Measurements from ENCODE around the gene TMEM80. TPM values are rescaled to one million over a fixed set of nuclear protein-coding genes. Genes with fewer than 3 reads are reported as not detected.

TMEM80 gene
- total RNA-seq, 1 experiment from 2014 or later, result 45.2 TPM

DNA sequence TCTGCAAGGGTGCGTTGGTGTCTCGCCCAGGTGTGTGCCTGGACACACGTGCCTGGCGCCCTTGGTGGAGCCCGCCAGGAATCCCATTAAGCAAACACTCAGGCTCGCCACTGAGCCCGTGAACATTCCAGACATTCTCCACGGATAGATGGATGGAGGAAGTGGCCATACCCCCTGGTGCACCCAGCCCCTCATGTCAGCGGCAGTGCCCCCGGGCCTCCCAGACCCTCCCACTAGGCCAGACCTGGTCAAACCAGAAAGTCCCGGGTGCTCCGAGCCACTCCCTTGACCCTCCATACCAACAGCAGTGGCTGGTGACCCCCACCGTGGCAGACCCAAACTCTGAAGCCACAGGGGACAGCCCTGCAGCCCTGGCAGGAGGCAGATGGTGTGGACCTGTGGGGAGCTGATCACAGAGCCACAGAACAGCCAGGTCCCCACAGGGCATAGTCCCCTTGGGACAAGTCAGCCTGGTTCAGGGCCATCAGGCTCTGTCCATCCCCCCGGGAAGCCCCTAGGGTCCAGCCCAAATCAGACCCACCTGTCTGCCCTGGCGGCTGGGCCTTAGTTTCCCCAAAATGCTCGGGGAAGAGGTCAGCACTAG is 12.3 kb downstream of the TMEM80 start:
- intact Hi-C loops (cut with micrococcal nuclease; ENCODE audit: unreplicated experiment) (no loop called here), in situ Hi-C loops (cut with HindIII; ENCODE audit: low pct_unique_long_range_greater_than_20kb, low sequenced_read_pairs) (no loop called here)
- CTCF ChIA-PET, result no interaction called here
- Histone ChIP-seq H3K9me3 (ENCODE audit: control insufficient read depth, insufficient read depth, low read depth, low read length) (no peaks in the 10 kb centered on the region), H3K4me1 (ENCODE audit: control insufficient read depth, insufficient read depth, low read length) (peaks cover 70% of the 10 kb centered on the region), H3K27ac (ENCODE audit: low read length) (peak overlapping the region; percentile 93), H3K36me3 (ENCODE audit: control insufficient read depth, insufficient read depth, low read length) (no peaks in the 10 kb centered on the region; the same call in 1 of the 2 replicates), H3K27me3 (ENCODE audit: control insufficient read depth, insufficient read depth, low read length) (no peaks in the 10 kb centered on the region), H3K4me3 (ENCODE audit: low read depth in 2 of 2, low read length in 2 of 2) (peak overlapping the region; percentile 58 to 91)
- no TSS peak for BruUV-seq (replicated peaks)
- no peak for TF ChIP-seq TCF7L2 (IDR thresholded peaks at IDR 0.05; ENCODE audit: low read depth, low read length)
- TF ChIP-seq, protein P1, sequence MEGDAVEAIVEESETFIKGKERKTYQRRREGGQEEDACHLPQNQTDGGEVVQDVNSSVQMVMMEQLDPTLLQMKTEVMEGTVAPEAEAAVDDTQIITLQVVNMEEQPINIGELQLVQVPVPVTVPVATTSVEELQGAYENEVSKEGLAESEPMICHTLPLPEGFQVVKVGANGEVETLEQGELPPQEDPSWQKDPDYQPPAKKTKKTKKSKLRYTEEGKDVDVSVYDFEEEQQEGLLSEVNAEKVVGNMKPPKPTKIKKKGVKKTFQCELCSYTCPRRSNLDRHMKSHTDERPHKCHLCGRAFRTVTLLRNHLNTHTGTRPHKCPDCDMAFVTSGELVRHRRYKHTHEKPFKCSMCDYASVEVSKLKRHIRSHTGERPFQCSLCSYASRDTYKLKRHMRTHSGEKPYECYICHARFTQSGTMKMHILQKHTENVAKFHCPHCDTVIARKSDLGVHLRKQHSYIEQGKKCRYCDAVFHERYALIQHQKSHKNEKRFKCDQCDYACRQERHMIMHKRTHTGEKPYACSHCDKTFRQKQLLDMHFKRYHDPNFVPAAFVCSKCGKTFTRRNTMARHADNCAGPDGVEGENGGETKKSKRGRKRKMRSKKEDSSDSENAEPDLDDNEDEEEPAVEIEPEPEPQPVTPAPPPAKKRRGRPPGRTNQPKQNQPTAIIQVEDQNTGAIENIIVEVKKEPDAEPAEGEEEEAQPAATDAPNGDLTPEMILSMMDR (IDR thresholded peaks at IDR 0.05), result no peak
- no peak for TF ChIP-seq POLR2AphosphoS5 (IDR thresholded peaks at IDR 0.05; ENCODE audit: low read depth, low read length)
- TF ChIP-seq, protein P2, sequence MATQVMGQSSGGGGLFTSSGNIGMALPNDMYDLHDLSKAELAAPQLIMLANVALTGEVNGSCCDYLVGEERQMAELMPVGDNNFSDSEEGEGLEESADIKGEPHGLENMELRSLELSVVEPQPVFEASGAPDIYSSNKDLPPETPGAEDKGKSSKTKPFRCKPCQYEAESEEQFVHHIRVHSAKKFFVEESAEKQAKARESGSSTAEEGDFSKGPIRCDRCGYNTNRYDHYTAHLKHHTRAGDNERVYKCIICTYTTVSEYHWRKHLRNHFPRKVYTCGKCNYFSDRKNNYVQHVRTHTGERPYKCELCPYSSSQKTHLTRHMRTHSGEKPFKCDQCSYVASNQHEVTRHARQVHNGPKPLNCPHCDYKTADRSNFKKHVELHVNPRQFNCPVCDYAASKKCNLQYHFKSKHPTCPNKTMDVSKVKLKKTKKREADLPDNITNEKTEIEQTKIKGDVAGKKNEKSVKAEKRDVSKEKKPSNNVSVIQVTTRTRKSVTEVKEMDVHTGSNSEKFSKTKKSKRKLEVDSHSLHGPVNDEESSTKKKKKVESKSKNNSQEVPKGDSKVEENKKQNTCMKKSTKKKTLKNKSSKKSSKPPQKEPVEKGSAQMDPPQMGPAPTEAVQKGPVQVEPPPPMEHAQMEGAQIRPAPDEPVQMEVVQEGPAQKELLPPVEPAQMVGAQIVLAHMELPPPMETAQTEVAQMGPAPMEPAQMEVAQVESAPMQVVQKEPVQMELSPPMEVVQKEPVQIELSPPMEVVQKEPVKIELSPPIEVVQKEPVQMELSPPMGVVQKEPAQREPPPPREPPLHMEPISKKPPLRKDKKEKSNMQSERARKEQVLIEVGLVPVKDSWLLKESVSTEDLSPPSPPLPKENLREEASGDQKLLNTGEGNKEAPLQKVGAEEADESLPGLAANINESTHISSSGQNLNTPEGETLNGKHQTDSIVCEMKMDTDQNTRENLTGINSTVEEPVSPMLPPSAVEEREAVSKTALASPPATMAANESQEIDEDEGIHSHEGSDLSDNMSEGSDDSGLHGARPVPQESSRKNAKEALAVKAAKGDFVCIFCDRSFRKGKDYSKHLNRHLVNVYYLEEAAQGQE (IDR thresholded peaks at IDR 0.05; ENCODE audit: insufficient read depth in 1 of 2, low read depth in 2 of 2, low read length in 1 of 2), result no peak
- TF ChIP-seq SIN3A (IDR thresholded peaks at IDR 0.05; ENCODE audit: borderline replicate concordance, insufficient read depth, low read depth, low read length), result no peak
- ATAC-seq (no peak), DNase-seq (ENCODE audit: low read depth, low spot score) (no peak)
- POLR2A ChIA-PET, result no interaction called here

DNA sequence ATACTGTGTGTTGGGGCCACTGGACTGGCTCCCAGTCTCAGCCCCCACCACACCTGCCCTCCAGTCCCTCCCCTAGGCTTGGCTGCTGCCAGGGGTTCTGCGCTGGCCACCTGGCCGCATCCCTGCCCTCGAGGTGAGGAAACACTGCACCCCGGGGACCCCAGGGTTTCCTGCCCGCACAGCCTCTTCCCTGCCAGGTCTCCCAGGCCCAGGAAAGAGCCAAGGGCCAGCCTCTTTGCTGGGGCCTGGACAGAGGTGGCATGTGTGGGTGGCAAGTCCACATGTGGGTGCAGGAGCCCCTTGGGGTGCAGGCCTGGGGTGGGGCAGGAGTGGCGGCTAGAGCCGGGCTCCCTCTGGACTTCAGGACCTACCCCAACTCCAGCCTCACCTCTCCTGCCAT is 12.9 kb downstream of the TMEM80 start:
- POLR2A ChIA-PET, result no interaction called here
- Histone ChIP-seq H3K27ac (ENCODE audit: low read length) (peak overlapping the region; percentile 93), H3K27me3 (ENCODE audit: control insufficient read depth, insufficient read depth, low read length) (no peaks in the 10 kb centered on the region), H3K9me3 (ENCODE audit: control insufficient read depth, insufficient read depth, low read depth, low read length) (no peaks in the 10 kb centered on the region), H3K4me1 (ENCODE audit: control insufficient read depth, insufficient read depth, low read length) (peaks cover 66% of the 10 kb centered on the region), H3K4me3 (ENCODE audit: low read depth in 2 of 2, low read length in 2 of 2) (no peak overlapping the region; a peak in 1 of 4 replicates), H3K36me3 (ENCODE audit: control insufficient read depth, insufficient read depth, low read length) (no peaks in the 10 kb centered on the region; the same call in 1 of the 2 replicates)
- CTCF ChIA-PET, result no interaction called here
- no peak for TF ChIP-seq POLR2AphosphoS5 (IDR thresholded peaks at IDR 0.05; ENCODE audit: low read depth, low read length)
- TF ChIP-seq, protein P1 (IDR thresholded peaks at IDR 0.05), result no peak
- TF ChIP-seq SIN3A (IDR thresholded peaks at IDR 0.05; ENCODE audit: borderline replicate concordance, insufficient read depth, low read depth, low read length), result no peak
- TF ChIP-seq, protein P2 (IDR thresholded peaks at IDR 0.05; ENCODE audit: insufficient read depth in 1 of 2, low read depth in 2 of 2, low read length in 1 of 2), result no peak
- TF ChIP-seq TCF7L2 (IDR thresholded peaks at IDR 0.05; ENCODE audit: low read depth, low read length), result no peak
- DNase-seq (ENCODE audit: low read depth, low spot score) (no peak), ATAC-seq (no peak)
- in situ Hi-C loops (cut with HindIII; ENCODE audit: low pct_unique_long_range_greater_than_20kb, low sequenced_read_pairs), result no loop called here
- no TSS peak for BruUV-seq (replicated peaks)
- intact Hi-C loops (cut with micrococcal nuclease; ENCODE audit: unreplicated experiment), result no loop called here
